OCI-LY7 (cell line): ENCODE data around the gene TRMT13.

Source experiments
- CTCF ChIP-seq: fragments of 200-600 bp; sonication (generic); conservative IDR thresholded peaks from 2 replicates; pipeline ENCODE4 v1.5.1; 2014; ENCODE audit warnings: mild to moderate bottlenecking, antibody characterized with exemption, low read length, moderate library complexity, mixed read lengths
- EZH2phosphoT487 ChIP-seq: fragments of 200-600 bp; sonication (generic); IDR thresholded peaks from 2 replicates; pipeline ENCODE4 v1.6.1; 2018; ENCODE audit warnings: low read depth, borderline replicate concordance, mild to moderate bottlenecking, mixed run types, antibody characterized with exemption, low read length, moderate library complexity, mixed read lengths

- no peak for TF ChIP-seq CTCF
- TF ChIP-seq EZH2phosphoT487, result no peak
Measured at GRCh38 chr1:100122177-100122576, 10.8 kb upstream of the TRMT13 start.
